H1 (cell line): ENCODE data around the gene SIX5. TPM values are rescaled to one million over a fixed set of nuclear protein-coding genes. Genes with fewer than 3 reads are reported as not detected.

Experiments used
- ASH2L ChIP-seq: fragments of 200-600, 300-600 bp; sonication (generic); IDR thresholded peaks from one replicate; pipeline ENCODE4 v1.7.1; 2017; ENCODE audit warnings: low read length
- BCL11A ChIP-seq, 2 experiments: IDR thresholded peaks; one replicate each; pipeline ENCODE4 v1.6.1; 2011; ENCODE audit warnings: low read depth in 2 of 2, low read length in 2 of 2, mild to moderate bottlenecking in 2 of 2
- CEBPB ChIP-seq: IDR thresholded peaks from 2 replicates; pipeline ENCODE4 v1.6.1; 2012; ENCODE audit warnings: low read depth, low read length
- CHD1 ChIP-seq: IDR thresholded peaks from 2 replicates; pipeline ENCODE4 v1.6.1; 2012; ENCODE audit warnings: low read depth, low read length, improper control_type of control experiment
- CTBP2 ChIP-seq: IDR thresholded peaks from 2 replicates; pipeline ENCODE4 v1.7.0; 2011; ENCODE audit warnings: borderline replicate concordance, mild to moderate bottlenecking, moderate library complexity, mixed read lengths, low read length; ENCODE audit not compliant: insufficient read depth, insufficient read length
- EP300 ChIP-seq, 2 experiments: IDR thresholded peaks; 1 replicate in 1 of 2; 2 replicates in 1 of 2; pipeline ENCODE4 v1.6.1; 2011 to 2012; ENCODE audit warnings: low read depth in 2 of 2, low read length in 2 of 2, mild to moderate bottlenecking in 2 of 2, borderline replicate concordance in 1 of 2, inconsistent platforms in 1 of 2, moderate library complexity in 1 of 2
- GABPA ChIP-seq: IDR thresholded peaks from 2 replicates; pipeline ENCODE4 v1.6.1; 2011; ENCODE audit warnings: mild to moderate bottlenecking, low read length, moderate library complexity, borderline replicate concordance; ENCODE audit not compliant: insufficient read depth
- HDAC6 ChIP-seq: IDR thresholded peaks from one replicate; pipeline ENCODE4 v1.7.1; 2012; ENCODE audit warnings: low read depth, mild to moderate bottlenecking, inconsistent platforms, low read length, moderate library complexity
- KDM5A ChIP-seq: fragments of 200-600 bp; IDR thresholded peaks from 2 replicates; pipeline ENCODE4 v1.7.1; 2012; ENCODE audit warnings: mild to moderate bottlenecking, low read length, inconsistent platforms, mixed read lengths
- PHF8 ChIP-seq: fragments of 200-600 bp; sonication (generic); conservative IDR thresholded peaks from 2 replicates; pipeline ENCODE4 v1.7.1; 2012; ENCODE audit warnings: low read depth, mild to moderate bottlenecking, inconsistent platforms, low read length, moderate library complexity
- RAD21 ChIP-seq, 2 experiments: IDR thresholded peaks in 1 of 2; conservative IDR thresholded peaks in 1 of 2; 2 replicates each; pipeline ENCODE4 v1.6.1; 2011; ENCODE audit warnings: low read depth in 2 of 2, low read length in 2 of 2, improper control_type of control experiment in 1 of 2, inconsistent platforms in 1 of 2, mild to moderate bottlenecking in 1 of 2, moderate library complexity in 1 of 2
- RFX5 ChIP-seq: IDR thresholded peaks from 2 replicates; pipeline ENCODE4 v1.6.1; 2011; ENCODE audit warnings: low read depth, low read length, improper control_type of control experiment, borderline replicate concordance
- RNF2 ChIP-seq: fragments of 200-900, 300-1000 bp; sonication (generic); IDR thresholded peaks from 2 replicates; pipeline ENCODE4 v1.7.1; 2016; ENCODE audit warnings: borderline replicate concordance, low read depth, mild to moderate bottlenecking, antibody characterized with exemption, low read length; ENCODE audit not compliant: poor library complexity, severe bottlenecking; ENCODE audit errors: missing control alignments
- TEAD4 ChIP-seq: IDR thresholded peaks from 2 replicates; pipeline ENCODE4 v1.6.1; 2012; ENCODE audit warnings: low read depth, low read length, inconsistent platforms, mixed read lengths
- polyA plus RNA-seq, 7 experiments: library from polyadenylated mRNA; depleted of rRNA in 3 of 7; stranded (reverse) in 5 of 7; unstranded in 2 of 7; fragments of >200 nt in 5 of 7; fragments of 200-250 nt in 2 of 7; gene quantifications; 1 replicate in 5 of 7; 2 replicates in 1 of 7; 4 replicates in 1 of 7; pipeline versions ENCODE4 v1.2.1 to v1.2.3, GENCODE V29; 2011 to 2013; ENCODE audit warnings: missing spikeins in 2 of 7, mixed read lengths in 2 of 7
- total RNA-seq: library from RNA; stranded (reverse); fragmentation: NEBNext Ultra II Directional; extraction: Animal tissue kit (Norgen Biotek cat#: 25700); gene quantifications from 2 replicates; pipeline ENCODE4 v1.2.1, GENCODE V29; 2021
- TF ChIP-seq, protein P1 (sequence below): IDR thresholded peaks from 2 replicates; pipeline ENCODE4 v1.6.1; 2011; ENCODE audit warnings: low read depth, mild to moderate bottlenecking, low read length; ENCODE audit not compliant: insufficient read depth
- TF ChIP-seq, protein P2 (sequence below): IDR thresholded peaks from 2 replicates; pipeline ENCODE4 v1.6.1; 2012; ENCODE audit warnings: low read length, inconsistent platforms
- TF ChIP-seq, protein P3 (sequence below): IDR thresholded peaks from 2 replicates; pipeline ENCODE4 v1.6.1; 2012; ENCODE audit warnings: inconsistent platforms

Gene SIX5
- total and polyA plus RNA-seq, 2 of the 8 experiments (the other 6 are each of a cell fraction or from before 2014, with no cell fraction given) = 20.9 to 24.2 TPM

- no peak for TF ChIP-seq CTBP2
- TF ChIP-seq RFX5 = peak; percentile 46; the same call in 1 of the 2 replicates
- TF ChIP-seq, protein P1, sequence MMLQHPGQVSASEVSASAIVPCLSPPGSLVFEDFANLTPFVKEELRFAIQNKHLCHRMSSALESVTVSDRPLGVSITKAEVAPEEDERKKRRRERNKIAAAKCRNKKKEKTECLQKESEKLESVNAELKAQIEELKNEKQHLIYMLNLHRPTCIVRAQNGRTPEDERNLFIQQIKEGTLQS = peak; percentile 56; the same call in 1 of the 2 replicates
- TF ChIP-seq, protein P2, sequence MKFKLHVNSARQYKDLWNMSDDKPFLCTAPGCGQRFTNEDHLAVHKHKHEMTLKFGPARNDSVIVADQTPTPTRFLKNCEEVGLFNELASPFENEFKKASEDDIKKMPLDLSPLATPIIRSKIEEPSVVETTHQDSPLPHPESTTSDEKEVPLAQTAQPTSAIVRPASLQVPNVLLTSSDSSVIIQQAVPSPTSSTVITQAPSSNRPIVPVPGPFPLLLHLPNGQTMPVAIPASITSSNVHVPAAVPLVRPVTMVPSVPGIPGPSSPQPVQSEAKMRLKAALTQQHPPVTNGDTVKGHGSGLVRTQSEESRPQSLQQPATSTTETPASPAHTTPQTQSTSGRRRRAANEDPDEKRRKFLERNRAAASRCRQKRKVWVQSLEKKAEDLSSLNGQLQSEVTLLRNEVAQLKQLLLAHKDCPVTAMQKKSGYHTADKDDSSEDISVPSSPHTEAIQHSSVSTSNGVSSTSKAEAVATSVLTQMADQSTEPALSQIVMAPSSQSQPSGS = no peak
- TF ChIP-seq TEAD4 = no peak
- 0 out of 2 replicates have a peak, but pooled peaks have one; percentile 32 for TF ChIP-seq CEBPB
- TF ChIP-seq BCL11A (IDR thresholded peaks at IDR 0.05; ENCODE audit: low read depth in 2 of 2, low read length in 2 of 2) = no peak
- TF ChIP-seq, protein P3, sequence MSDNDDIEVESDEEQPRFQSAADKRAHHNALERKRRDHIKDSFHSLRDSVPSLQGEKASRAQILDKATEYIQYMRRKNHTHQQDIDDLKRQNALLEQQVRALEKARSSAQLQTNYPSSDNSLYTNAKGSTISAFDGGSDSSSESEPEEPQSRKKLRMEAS = peak; percentile 68; the same call in 1 of the 2 replicates
- TF ChIP-seq PHF8 = peak; percentile 40
- TF ChIP-seq HDAC6 = no peak
- TF ChIP-seq ASH2L = no peak
- no peak for TF ChIP-seq KDM5A
- no peak for TF ChIP-seq GABPA
- no peak for TF ChIP-seq RNF2
- peak in 1 of 2 experiments; percentile 56; a peak in 1 of 3 replicates for TF ChIP-seq EP300 (IDR thresholded peaks at IDR 0.05; ENCODE audit: borderline replicate concordance in 1 of 2, low read depth in 2 of 2, low read length in 2 of 2)
- TF ChIP-seq CHD1 = no peak
- no peak for TF ChIP-seq RAD21 (IDR thresholded peaks at IDR 0.05 in 1 of 2, conservative IDR thresholded peaks at IDR 0.05 in 1 of 2; ENCODE audit: low read depth in 2 of 2, low read length in 2 of 2)
Observed at GRCh38 chr19:45717131-45717982, 51.7 kb downstream of the SIX5 start (continued).
